Fibroblast of lung (primary cell): ENCODE data around the gene SEPTIN5. TPM values are rescaled to one million over a fixed set of nuclear protein-coding genes. Genes with fewer than 3 reads are reported as not detected.

Source experiments
- DNase-seq, 2 donors: peaks; one replicate each; pipeline versions ENCODE4 v3.0.0 to v3.0.0-alpha.2; 2010; ENCODE audit warnings: low read depth in 2 of 2
- H2AFZ ChIP-seq: 2 replicates; pipeline ENCODE4 v1.5.1; 2012; ENCODE audit warnings: low read length, control low read depth, inconsistent platforms
- H3K27ac ChIP-seq: 2 replicates; pipeline ENCODE4 v1.5.1; 2011; ENCODE audit warnings: low read length, control low read depth; ENCODE audit not compliant: insufficient read depth
- H3K27me3 ChIP-seq: 2 replicates; pipeline ENCODE4 v1.5.1; 2011; ENCODE audit warnings: mild to moderate bottlenecking, low read length; ENCODE audit not compliant: control insufficient read depth, insufficient read depth
- H3K36me3 ChIP-seq: 2 replicates; pipeline ENCODE4 v1.5.1; 2011; ENCODE audit warnings: low read length; ENCODE audit not compliant: control insufficient read depth, insufficient read depth
- H3K4me1 ChIP-seq: 2 replicates; pipeline ENCODE4 v1.5.1; 2011; ENCODE audit warnings: low read length; ENCODE audit not compliant: control insufficient read depth, insufficient read depth; ENCODE audit errors: extremely low read depth
- H3K4me2 ChIP-seq: 2 replicates; pipeline ENCODE4 v1.5.1; 2011; ENCODE audit warnings: low read length, control low read depth; ENCODE audit not compliant: insufficient read depth; ENCODE audit errors: extremely low read depth
- H3K4me3 ChIP-seq, 4 experiments: fragments of 200-600 bp in 1 of 4; sonication (generic) in 1 of 4; replicated peaks in 1 of 4; 2 replicates each; pipeline ENCODE4 v1.5.1; 2011 to 2016; ENCODE audit warnings: low read length in 4 of 4, low read depth in 3 of 4, mild to moderate bottlenecking in 3 of 4, control low read depth in 2 of 4, inconsistent platforms in 1 of 4, mixed read lengths in 1 of 4; ENCODE audit not compliant: insufficient read depth in 1 of 4; ENCODE audit errors: control extremely low read depth in 1 of 4
- H3K79me2 ChIP-seq: 2 replicates; pipeline ENCODE4 v1.5.1; 2012; ENCODE audit warnings: mild to moderate bottlenecking, low read length, inconsistent platforms; ENCODE audit not compliant: control insufficient read depth, insufficient read depth
- H3K9ac ChIP-seq: 2 replicates; pipeline ENCODE4 v1.5.1; 2011; ENCODE audit warnings: mild to moderate bottlenecking, low read length, control low read depth; ENCODE audit not compliant: insufficient read depth
- H3K9me3 ChIP-seq: 2 replicates; pipeline ENCODE4 v1.5.1; 2012; ENCODE audit warnings: low read depth, low read length; ENCODE audit not compliant: control insufficient read depth, insufficient read depth
- H4K20me1 ChIP-seq: 2 replicates; pipeline ENCODE4 v1.5.1; 2011; ENCODE audit warnings: low read length; ENCODE audit not compliant: control insufficient read depth, insufficient read depth; ENCODE audit errors: extremely low read depth
- EZH2 ChIP-seq: IDR thresholded peaks from 2 replicates; pipeline ENCODE4 v1.5.1; 2012; ENCODE audit warnings: low read length, control low read depth, mild to moderate bottlenecking; ENCODE audit errors: missing control alignments
- polyA plus RNA-seq, 2 donors: library from polyadenylated mRNA; depleted of rRNA in 1 of 2; stranded (reverse) in 1 of 2; unstranded in 1 of 2; fragments of >200 nt; gene quantifications; 2 replicates each; pipeline ENCODE4 v1.2.1, GENCODE V29; 2011 to 2012; ENCODE audit warnings: missing spikeins in 1 of 2
- total RNA-seq: library from RNA; depleted of rRNA; stranded (reverse); fragments of >200 nt; gene quantifications from 2 replicates; pipeline ENCODE4 v1.2.1, GENCODE V29; 2014
- TF ChIP-seq, protein P1 (sequence below), 2 donors: IDR thresholded peaks in 1 of 2; conservative IDR thresholded peaks in 1 of 2; 1 replicate in 1 of 2; 2 replicates in 1 of 2; pipeline ENCODE4 v1.5.1; 2011 to 2012; ENCODE audit warnings: low read length in 2 of 2, control low read depth in 1 of 2, inconsistent platforms in 1 of 2, low read depth in 1 of 2, mild to moderate bottlenecking in 1 of 2

The SEPTIN5 gene
- total and polyA plus RNA-seq, 2 donors (not counting 1 experiment from before 2014, with no cell fraction given): 14.5 to 25.8 TPM

DNA sequence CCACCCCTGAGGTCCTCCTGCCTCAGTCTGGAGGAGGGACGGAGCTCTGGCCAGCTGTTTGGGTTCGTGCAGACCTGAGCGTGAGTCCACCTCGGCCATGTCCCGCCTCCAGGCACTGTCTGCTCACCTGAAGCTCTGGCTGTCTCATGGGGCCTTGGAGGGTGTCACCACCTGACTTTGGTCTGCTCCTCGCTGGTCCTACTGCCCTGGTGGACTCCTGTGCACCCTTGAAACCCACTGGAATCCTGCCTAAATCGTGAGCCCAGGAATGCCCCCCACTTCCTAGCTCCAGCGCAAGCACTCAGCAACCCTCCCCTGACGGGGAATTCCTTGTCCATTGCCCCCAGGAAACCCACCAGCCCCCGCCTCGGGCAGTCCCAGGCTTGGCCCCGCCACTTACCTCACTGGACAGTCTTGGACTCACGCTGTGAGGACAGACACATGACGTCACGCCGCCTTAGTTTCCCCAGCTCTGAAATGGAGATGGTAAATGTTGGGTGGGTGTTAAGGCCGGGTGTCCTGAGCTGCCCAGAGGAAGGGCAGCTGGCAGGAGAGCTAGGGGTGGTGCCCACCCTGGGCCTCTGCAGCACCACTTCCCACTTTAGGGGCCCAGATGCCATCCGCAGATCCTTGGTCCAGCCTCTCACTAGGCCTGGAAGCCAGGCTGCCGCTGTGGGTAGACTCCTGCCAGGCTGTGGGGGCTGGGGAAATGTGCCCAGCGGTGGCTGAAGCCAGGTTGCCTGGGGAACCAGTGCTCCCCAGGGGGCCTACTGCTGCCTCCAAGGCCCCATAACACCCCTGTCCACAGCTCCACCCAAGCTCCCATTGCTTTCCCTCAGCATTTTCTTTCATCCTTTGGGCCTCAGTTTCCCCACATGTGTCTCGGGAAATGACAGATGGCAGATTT lies 28.1 kb downstream of the SEPTIN5 start:
- H3K79me2 ChIP-seq: no peaks in the 10 kb centered on the region
- H4K20me1 ChIP-seq: no peaks in the 10 kb centered on the region
- TF ChIP-seq EZH2: no peak
- TF ChIP-seq, protein P1, sequence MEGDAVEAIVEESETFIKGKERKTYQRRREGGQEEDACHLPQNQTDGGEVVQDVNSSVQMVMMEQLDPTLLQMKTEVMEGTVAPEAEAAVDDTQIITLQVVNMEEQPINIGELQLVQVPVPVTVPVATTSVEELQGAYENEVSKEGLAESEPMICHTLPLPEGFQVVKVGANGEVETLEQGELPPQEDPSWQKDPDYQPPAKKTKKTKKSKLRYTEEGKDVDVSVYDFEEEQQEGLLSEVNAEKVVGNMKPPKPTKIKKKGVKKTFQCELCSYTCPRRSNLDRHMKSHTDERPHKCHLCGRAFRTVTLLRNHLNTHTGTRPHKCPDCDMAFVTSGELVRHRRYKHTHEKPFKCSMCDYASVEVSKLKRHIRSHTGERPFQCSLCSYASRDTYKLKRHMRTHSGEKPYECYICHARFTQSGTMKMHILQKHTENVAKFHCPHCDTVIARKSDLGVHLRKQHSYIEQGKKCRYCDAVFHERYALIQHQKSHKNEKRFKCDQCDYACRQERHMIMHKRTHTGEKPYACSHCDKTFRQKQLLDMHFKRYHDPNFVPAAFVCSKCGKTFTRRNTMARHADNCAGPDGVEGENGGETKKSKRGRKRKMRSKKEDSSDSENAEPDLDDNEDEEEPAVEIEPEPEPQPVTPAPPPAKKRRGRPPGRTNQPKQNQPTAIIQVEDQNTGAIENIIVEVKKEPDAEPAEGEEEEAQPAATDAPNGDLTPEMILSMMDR (conservative IDR thresholded peaks at IDR 0.05 in 1 of 2, IDR thresholded peaks at IDR 0.05 in 1 of 2; ENCODE audit: low read depth in 1 of 2, low read length in 2 of 2): no peak
- H3K4me1 ChIP-seq: no peaks in the 10 kb centered on the region
- DNase-seq: no peak
- H3K4me3 ChIP-seq: no peak overlapping the region
- H3K27ac ChIP-seq: no peak overlapping the region
- H3K4me2 ChIP-seq: no peak overlapping the region
- no peaks in the 10 kb centered on the region for H3K36me3 ChIP-seq
- no peak overlapping the region for H3K9ac ChIP-seq
- no peaks in the 10 kb centered on the region for H3K9me3 ChIP-seq
- no peak overlapping the region for H2AFZ ChIP-seq
- H3K27me3 ChIP-seq: no peaks in the 10 kb centered on the region

- Histone ChIP-seq H3K4me2 (no peak overlapping the region), H2AFZ (no peak overlapping the region), H3K4me3 (no peak overlapping the region), H3K79me2 (no peaks in the 10 kb centered on the region), H3K9me3 (no peaks in the 10 kb centered on the region), H4K20me1 (no peaks in the 10 kb centered on the region), H3K36me3 (no peaks in the 10 kb centered on the region), H3K27ac (no peak overlapping the region), H3K4me1 (no peaks in the 10 kb centered on the region), H3K27me3 (no peaks in the 10 kb centered on the region), H3K9ac (no peak overlapping the region)
- no peak for TF ChIP-seq EZH2
- TF ChIP-seq, protein P1 (conservative IDR thresholded peaks at IDR 0.05 in 1 of 2, IDR thresholded peaks at IDR 0.05 in 1 of 2; ENCODE audit: low read depth in 1 of 2, low read length in 2 of 2): no peak
- no peak for DNase-seq
Observed at GRCh38 chr22:19743081-19743480, 28.8 kb downstream of the SEPTIN5 start.

- Histone ChIP-seq H3K4me2 (no peak overlapping the region), H3K79me2 (no peaks in the 10 kb centered on the region), H2AFZ (no peak overlapping the region), H3K4me3 (no peak overlapping the region), H3K9me3 (no peaks in the 10 kb centered on the region), H3K4me1 (no peaks in the 10 kb centered on the region), H3K27ac (no peak overlapping the region), H3K9ac (no peak overlapping the region), H3K36me3 (no peaks in the 10 kb centered on the region), H3K27me3 (no peaks in the 10 kb centered on the region), H4K20me1 (no peaks in the 10 kb centered on the region)
- DNase-seq: no peak
- TF ChIP-seq, protein P1 (conservative IDR thresholded peaks at IDR 0.05 in 1 of 2, IDR thresholded peaks at IDR 0.05 in 1 of 2; ENCODE audit: low read depth in 1 of 2, low read length in 2 of 2): no peak
- no peak for TF ChIP-seq EZH2
Observed at GRCh38 chr22:19743651-19744050, 29.3 kb downstream of the SEPTIN5 start.
